M059J (cell line): ENCODE results near the gene FAM234B. TPM values are rescaled to one million over a fixed set of nuclear protein-coding genes. Genes with fewer than 3 reads are reported as not detected.

Experiments
- DNase-seq: peaks from one replicate; pipeline ENCODE4 v3.0.0-alpha.2; 2012; ENCODE audit warnings: low read depth
- total RNA-seq: library from RNA; depleted of rRNA; stranded (reverse); fragments of >200 nt; shearing (Covaris generic); gene quantifications from 2 replicates; pipeline ENCODE4 v1.2.3, GENCODE V29; 2014; rRNA removed

FAM234B gene, protein sequence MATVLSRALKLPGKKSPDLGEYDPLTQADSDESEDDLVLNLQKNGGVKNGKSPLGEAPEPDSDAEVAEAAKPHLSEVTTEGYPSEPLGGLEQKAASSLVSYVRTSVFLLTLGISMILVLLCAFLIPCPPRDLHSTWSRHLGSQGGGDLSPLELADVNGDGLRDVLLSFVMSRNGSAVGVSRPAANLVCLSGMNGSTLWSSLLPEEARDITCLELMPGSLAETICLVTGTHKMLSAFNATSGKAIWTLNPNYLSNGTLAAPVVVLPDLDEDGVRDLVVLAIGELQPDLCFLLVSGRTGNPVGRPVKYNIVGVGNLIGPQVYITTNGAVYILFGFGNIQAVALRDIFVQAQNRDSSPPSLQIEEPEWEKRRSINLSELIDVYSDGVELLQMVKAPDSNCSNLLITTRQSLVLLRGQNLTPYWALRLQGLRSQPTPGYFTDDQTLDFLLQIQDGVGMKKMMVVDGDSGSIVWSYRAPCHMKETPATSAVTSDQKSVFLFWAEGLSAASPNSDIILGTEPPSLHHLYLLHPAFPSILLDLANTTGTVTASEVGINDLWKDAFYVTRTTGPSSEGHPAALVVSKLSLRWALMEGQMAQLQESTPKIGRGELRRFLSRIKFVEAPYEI
- total RNA-seq = 5.1 TPM in 2 replicates

DNA sequence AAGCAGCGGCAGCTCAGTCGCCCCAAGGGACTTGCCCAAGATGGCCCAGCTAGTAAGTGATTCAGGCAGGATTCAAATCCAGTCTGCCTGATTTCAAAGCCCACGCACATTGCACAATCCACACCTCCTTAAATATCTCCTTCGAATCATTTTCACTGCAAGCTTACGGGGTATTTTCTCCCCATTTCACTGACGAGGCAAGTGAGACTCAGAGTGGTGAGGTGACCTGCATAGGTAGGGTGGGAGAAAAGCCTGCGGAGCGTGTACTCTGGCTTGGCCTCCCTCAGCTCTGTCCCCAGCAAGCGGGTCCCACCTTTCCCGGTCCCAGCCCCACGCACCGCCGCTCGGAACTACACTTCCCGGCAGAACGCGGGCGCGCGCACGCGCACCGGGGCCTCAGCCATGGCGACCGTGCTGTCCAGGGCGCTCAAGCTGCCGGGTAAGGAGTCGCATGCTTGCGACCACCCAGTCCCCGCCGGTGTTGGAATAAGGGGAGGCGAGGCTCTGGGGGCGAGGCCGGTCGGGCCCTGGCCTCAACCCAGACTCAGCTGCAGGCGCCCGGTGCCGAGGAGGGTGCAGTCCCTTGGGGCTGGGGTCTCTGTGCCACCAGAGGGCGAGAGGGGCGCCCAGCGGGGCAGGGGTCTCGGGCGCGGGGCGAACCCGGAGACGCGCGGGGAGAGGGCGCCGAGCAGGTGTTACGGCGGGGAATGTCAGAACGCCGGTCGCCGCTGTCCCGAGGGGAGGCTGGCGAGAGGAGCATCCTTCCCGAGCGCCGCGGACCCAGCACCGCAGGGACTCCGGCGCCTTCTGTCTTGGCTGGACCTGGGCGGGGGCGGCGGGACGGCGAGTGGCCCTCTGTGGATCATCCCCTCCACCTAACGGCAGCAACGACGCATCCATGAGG, at the start of gene FAM234B:
Gene FAM234B (plus strand): TSS at position 380 of the 904 bp plus-strand sequence. CDS start 23 bp downstream, at position 403.
- DNase-seq = peak; percentile 60

- DNase-seq = no peak
Observed at GRCh38 chr12:12995088-12995487, 49.1 kb upstream of the FAM234B start.

DNA sequence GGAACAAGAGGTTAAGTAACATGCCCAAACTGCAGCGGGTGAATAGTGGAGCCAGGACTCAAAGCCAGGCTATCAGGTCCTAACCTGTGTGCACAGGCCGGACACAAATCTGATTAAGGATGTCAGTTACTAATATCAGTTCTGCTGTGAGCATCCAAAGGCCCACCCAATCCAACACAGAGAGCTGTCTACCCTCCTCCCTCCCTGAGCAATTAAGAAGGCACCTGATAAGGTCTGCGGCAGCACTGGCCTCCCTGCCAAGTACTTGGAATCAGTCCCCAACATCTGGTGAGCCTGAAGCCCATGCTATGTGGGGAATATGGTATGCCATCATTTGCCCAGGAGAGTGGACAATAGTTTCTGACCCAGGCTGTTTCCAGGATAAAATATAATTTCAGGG, 48.0 kb upstream of the FAM234B start:
- no peak for DNase-seq

DNA sequence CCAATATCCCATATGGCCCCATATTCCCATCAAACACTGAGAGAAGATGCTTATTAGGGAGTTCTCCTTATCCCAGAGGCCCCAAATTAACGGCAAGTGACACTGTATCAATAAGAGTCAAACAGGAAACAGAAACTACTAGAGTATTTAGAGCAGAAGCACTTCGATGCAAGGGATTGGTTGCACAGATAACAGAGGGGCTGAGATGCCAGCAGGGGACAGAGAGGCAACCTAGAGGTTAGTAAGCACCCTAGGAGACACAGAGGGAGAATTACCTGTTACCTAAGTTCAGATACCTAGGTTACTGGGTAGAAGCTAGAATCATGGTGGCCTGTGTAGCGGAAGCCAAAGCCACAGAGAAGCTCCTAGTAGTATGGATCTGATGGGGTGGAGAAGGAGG, 47.0 kb upstream of the FAM234B start:
- no peak for DNase-seq

DNA sequence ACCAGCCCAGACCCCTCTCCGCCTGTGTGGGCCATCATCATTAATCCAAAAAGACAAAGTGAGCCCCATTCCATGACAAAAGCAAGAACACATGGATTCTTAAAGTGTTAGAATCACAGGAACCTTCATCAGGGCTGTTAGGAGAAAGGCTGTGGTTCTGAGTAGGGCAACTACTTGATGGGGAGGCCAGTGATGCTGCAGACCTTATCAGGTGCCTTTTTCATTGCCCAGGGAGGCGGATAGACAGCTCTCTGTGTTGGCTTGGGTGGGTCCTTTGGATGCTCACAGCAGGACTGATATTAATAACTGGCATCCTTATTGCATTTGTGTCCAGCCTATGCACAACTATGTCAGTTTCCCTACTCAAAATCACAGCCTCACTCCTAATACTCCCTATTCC, 46.4 kb upstream of the FAM234B start:
- no peak for DNase-seq

GRCh38 chr12:12998248-12998647, 45.9 kb upstream of the FAM234B start:
- no peak for DNase-seq

DNA sequence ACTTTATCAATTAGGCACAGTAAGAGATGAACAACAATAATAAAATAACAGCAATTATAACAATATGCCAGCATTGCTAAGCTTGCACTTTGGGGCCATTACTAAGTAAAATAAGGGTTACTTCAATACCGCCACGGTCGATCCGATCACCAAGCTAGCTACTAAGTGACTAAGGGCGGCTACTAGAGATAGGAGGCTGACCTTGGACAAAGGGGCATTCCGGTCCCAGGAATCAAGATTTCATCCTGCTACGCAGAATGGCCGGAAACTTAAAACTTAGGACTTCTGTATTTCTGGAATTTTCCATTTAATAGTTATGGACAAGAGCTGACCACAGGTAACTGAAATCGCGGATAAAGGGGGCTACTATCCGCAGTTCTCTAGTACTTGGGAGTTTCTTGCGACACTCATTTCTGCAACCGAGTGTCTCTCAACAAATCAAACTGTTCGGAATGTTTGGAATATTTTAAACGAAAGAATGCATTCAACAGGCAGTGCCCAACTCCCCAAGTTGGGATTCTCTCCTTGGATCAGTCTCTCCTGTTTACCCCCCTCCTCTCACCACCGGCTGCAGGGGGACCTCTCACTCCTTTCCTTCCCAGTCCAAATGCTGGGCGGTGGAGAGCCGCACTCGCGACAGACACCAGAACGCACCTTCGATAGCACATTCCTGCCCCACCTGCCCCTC, 44.8 kb upstream of the FAM234B start:
- no peak for DNase-seq

DNA sequence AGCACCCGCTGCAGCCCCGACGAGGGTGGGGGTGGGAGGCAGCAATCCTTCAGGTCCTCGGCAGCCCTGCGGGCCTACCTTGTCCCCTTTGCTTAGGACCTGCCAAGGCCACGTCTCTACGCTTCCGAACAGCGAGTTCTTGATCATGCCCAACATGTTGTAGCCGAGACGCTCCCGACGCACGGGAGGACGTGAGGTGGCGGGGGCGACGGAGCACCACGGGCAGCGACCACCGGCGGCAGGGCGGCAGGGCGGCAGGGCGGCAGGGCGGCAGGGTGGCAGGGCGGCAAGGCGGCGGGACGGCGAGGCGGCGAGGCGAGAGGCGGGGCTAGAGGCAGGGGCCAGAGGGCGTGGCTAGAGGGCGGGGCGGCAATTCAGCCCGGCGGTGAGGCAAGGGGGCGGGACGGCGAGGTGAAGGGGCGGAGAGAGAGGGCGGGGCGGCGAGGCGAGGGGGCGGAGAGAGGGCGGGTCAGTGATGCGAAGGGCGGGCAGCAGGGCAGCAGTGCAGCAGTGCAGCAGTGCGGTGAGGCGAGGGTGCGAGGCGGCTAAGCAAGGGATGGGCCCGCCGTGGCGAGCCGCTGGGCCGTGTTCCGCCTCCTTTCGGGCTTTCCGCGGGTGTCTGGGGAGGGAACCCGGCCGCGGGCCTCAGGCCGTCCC, 44.1 kb upstream of the FAM234B start, which contains the start of gene HEBP1:
Gene HEBP1 (minus strand): TSS at position 307 of the 657 bp plus-strand sequence. CDS start 151 bp downstream, at position 156.
- DNase-seq = peak; percentile 73

- DNase-seq = peak; percentile 66
Observed at GRCh38 chr12:13000616-13000924, 43.6 kb upstream of the FAM234B start.

GRCh38 chr12:13000925-13001774, 43.0 kb upstream of the FAM234B start:
- peak; percentile 56 for DNase-seq

DNA sequence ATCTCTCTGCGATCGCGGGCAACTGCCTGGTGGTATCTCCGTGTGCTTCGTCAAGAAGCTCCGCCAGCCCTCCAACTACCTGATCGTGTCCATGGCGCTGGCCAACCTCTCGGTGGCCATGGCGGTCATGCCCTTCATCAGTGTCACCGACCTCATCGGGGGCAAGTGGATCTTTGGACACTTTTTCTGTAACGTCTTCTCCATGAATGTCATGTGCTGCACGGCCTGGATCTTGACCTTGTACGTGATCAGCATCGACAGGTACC, 42.5 kb upstream of the FAM234B start:
- no peak for DNase-seq

DNA sequence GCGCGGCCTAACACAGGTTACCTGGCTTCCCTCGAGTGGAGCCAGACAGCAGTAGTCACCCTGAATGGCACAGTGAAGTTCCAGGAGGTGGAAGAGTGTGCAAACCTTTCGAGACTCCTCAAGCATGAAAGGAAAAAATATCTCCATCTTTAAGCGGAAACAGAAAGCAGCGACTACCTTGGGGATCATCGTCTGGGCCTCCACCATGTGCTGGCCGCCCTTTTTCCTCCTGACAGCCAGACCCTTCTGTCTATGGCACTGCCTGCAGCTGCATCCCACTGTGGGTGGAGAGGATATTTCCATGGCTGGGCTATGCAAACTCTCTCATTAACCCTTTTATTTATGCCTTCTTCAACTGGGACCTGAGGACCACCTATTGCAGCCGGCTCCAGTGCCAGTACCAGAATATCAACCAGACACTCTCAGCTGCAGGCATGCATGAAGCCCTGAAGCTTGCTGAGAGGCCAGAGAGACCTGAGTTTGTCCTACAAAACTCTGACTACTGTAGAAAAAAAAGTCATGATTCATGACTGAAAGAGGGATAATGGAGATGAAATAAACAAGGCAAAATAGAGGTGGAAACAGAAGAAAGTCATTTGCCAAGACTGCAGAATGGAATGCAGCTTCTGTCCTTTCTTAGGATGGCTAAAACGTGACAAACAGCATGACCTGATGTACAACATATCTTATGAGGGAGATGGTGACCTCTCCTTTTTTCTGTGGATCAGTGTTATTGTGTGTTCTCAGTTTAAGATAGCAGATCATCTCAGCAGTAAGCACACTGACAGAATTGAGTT, 41.7 kb upstream of the FAM234B start:
- DNase-seq = peak; percentile 49

DNA sequence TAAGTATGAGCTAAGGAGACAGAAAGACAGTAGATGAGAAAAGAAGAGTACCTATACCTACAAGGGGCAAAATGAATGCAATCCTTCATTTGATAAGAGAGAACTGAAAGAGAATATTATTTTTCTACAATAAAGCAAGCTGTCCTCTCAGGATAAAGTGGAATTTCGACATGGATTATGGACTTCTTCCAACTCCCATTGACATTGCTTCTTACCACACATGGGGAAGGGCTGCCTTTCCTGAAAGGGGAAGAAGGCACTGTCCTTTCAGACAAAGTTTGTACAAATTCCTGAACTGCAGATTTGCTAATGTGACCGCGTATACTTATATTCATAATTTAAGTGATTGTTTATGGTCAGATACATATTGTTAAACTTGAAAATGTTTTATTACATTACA, 39.8 kb upstream of the FAM234B start:
- no peak for DNase-seq

DNA sequence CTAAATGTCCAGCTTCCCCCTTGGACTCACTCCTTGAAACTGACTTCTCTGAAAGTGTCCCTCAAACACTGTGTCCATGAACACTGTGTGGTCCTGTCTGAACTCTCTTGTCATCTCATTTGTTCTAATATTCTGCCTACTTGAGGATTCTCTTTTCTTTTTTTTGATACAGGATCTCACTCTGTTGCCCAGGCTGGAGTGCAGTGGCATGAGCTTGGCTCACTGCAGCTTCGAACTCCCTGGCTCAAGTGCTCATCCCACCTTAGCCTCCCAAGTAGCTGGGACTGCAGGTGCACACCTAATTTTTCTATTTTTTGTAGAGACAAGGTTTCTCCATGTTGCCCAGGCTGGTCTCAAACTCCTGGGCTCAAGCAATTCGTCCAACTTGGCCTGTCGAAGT, 39.2 kb upstream of the FAM234B start:
- DNase-seq = no peak

- DNase-seq = no peak
Observed at GRCh38 chr12:13005649-13006048, 38.5 kb upstream of the FAM234B start.

GRCh38 chr12:13007496-13008233, 36.5 kb upstream of the FAM234B start:
- no peak for DNase-seq

DNA sequence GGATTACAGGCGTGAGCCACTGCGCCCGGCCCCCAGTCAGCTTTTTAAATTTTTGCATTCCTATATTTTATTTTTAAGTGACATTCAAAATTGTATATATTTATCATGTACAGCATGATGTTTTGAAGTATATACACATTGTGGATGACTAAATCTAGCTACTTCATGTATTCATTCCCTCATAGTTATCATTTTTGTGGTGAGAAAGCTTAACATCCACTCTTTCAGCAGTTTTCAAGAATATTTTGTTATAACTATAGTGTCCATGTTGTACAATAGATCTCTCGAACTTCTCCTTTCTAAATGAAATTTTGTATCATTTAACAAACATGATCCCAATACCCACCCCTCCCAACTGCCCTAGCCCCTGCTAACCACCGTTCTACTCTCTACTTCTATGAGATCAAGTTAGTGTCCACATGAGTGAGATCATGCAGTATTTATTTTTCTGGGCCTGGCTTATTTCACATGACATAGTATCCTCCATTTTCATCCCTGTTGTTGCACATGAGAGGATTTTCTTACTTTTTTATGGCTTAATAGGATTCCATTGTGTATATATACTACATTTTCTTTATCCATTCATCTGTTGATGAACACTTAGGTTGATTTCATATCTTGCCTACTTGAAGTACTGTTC, 35.3 kb upstream of the FAM234B start:
- DNase-seq = no peak

DNA sequence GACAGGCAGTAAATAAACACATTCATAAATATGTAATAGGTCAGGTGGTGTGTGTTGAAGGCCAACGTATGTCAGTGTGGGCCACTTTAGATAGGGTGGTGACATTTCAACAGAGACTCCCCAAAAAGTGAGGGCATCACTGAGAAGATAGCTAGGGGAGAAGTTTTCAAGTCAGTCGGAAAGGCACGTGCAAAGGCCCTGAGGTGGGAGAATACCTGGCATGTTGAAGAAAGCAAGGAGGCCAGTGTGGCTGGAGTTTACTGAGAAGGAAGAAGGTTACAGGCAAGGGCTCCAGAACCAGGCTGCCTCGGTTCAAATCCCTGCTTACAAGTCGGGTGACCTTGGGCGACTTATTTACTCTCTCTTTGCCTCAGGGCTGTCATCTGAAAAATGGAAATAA, 33.1 kb upstream of the FAM234B start:
- DNase-seq = no peak
